Epithelial cell of proximal tubule (primary cell): Measurements from ENCODE around the gene NACC2. TPM values are rescaled to one million over a fixed set of nuclear protein-coding genes. Genes with fewer than 3 reads are reported as not detected.

Experiments
- DNase-seq: peaks from one replicate; pipeline ENCODE4 v3.0.0-alpha.2; 2011; ENCODE audit warnings: low read depth
- H3K4me3 ChIP-seq: 2 replicates; pipeline ENCODE4 v1.5.1; 2011; ENCODE audit warnings: low read depth, mild to moderate bottlenecking, low read length
- CTCF ChIP-seq: conservative IDR thresholded peaks from 2 replicates; pipeline ENCODE4 v1.5.1; 2012; ENCODE audit warnings: low read depth, mild to moderate bottlenecking, low read length
- total RNA-seq: library from RNA; depleted of rRNA; stranded (reverse); fragments of >200 nt; gene quantifications from 2 replicates; pipeline ENCODE4 v1.2.3, GENCODE V29; 2015

The NACC2 gene
- total RNA-seq, 1 donor from 2014 or later, result 21.3 TPM

- DNase-seq, result no peak
Measured at GRCh38 chr9:136052991-136053756, 41.9 kb downstream of the NACC2 start.

GRCh38 chr9:136052472-136052880, 42.6 kb downstream of the NACC2 start:
- DNase-seq, result no peak
- peak overlapping the region; percentile 42 for H3K4me3 ChIP-seq
- TF ChIP-seq CTCF, result peak; percentile 12

More at GRCh38 chr9:136052991-136053756, 41.9 kb downstream of the NACC2 start:
- TF ChIP-seq CTCF, result no peak
- peak overlapping the region; percentile 42 for H3K4me3 ChIP-seq

GRCh38 chr9:136051837-136052471, 43.1 kb downstream of the NACC2 start:
- no peak for TF ChIP-seq CTCF
- peak; percentile 60 for DNase-seq
- H3K4me3 ChIP-seq, result peak overlapping the region; percentile 42

GRCh38 chr9:136051453-136051836, 43.6 kb downstream of the NACC2 start:
- H3K4me3 ChIP-seq, result peak overlapping the region; percentile 42
- TF ChIP-seq CTCF, result no peak
- no peak for DNase-seq

- DNase-seq, result no peak
- TF ChIP-seq CTCF, result no peak
- H3K4me3 ChIP-seq, result peak overlapping the region; percentile 42
Measured at GRCh38 chr9:136050701-136051452, 44.2 kb downstream of the NACC2 start.

GRCh38 chr9:136050266-136050700, 44.8 kb downstream of the NACC2 start:
- no peak for TF ChIP-seq CTCF
- no peak overlapping the region for H3K4me3 ChIP-seq
- no peak for DNase-seq
